ENCODE data around the gene FNDC3B. TPM values are rescaled to one million over a fixed set of nuclear protein-coding genes. Genes with fewer than 3 reads are reported as not detected.

Gene FNDC3B
- total RNA-seq, 1 donor from 2014 or later, result 68.5 TPM

DNA sequence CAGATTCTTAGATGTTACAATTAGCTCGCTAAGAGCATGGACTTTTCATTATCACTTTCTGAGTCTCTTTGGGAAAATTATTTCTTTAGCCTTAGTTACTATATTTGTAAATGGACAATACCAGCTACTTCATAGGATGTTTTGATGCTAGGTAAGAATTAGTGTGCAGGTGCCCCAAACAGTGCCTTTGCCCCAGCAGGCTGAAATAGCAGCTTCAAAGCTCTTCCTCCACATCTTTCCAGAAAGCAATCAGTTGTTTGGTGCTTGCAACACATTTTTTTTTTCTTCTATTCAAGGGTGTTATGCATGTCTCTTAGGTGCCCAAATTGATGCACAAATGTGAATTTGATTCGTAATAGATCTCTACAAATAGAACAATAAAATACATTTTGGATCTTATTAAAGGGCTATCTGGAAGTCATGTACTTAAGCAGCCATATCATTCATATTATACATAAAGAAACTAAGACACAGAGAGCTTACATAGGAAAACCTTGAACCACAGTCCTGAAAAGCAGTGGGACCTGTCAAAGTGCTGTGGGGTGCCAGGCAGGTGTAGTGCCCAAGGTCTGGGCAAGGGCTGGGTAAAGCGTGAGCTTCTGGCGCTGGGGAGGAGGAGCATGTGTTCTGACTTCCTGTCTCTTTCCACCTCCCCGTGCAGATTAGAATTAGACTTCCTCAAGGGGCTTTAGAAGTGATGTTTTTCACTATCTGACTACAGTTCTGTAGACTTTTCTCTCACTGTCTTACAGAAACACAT is 62.9 kb downstream of the FNDC3B start:
- Histone ChIP-seq H3K27me3 (no peaks in the 10 kb centered on the region), H3K4me3 (no peak overlapping the region), H3K9me3 (no peaks in the 10 kb centered on the region), H3K4me1 (peaks cover 71% of the 10 kb centered on the region), H3K36me3 (no peaks in the 10 kb centered on the region), H3K27ac (no peak overlapping the region)
- intact Hi-C loops (cut with DNase I), result no loop called here
- no peak for DNase-seq (ENCODE audit: extremely low spot score in 2 of 2)
- TF ChIP-seq, protein P1, sequence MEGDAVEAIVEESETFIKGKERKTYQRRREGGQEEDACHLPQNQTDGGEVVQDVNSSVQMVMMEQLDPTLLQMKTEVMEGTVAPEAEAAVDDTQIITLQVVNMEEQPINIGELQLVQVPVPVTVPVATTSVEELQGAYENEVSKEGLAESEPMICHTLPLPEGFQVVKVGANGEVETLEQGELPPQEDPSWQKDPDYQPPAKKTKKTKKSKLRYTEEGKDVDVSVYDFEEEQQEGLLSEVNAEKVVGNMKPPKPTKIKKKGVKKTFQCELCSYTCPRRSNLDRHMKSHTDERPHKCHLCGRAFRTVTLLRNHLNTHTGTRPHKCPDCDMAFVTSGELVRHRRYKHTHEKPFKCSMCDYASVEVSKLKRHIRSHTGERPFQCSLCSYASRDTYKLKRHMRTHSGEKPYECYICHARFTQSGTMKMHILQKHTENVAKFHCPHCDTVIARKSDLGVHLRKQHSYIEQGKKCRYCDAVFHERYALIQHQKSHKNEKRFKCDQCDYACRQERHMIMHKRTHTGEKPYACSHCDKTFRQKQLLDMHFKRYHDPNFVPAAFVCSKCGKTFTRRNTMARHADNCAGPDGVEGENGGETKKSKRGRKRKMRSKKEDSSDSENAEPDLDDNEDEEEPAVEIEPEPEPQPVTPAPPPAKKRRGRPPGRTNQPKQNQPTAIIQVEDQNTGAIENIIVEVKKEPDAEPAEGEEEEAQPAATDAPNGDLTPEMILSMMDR (IDR thresholded peaks at IDR 0.05), result no peak
- no peak for TF ChIP-seq POLR2A (IDR thresholded peaks at IDR 0.05)
- TF ChIP-seq POLR2AphosphoS5 (IDR thresholded peaks at IDR 0.05; ENCODE audit: insufficient read depth in 1 of 2, low read depth in 1 of 2), result no peak

DNA sequence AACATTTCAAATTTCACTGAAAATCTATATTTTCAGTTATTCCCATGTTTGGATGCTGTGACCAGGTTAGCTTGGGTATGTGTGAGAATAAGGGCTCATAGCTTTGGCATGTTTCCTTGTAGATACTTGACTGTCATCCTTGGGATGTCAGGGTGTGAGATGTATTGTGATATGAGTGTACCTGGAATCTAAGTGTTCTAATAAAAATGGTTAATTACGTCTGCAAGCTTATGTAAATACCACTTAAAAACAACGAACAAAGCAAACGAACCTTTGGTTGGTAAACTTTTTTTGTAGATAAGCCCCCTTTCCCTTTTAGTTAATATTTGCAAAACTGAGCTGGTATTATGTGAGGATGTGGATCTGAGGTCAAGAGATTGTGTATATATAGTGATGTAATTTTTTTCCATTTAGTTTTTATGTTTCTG is 63.5 kb downstream of the FNDC3B start:
- Histone ChIP-seq H3K27me3 (no peaks in the 10 kb centered on the region), H3K9me3 (no peaks in the 10 kb centered on the region), H3K4me1 (peaks cover 71% of the 10 kb centered on the region), H3K27ac (no peak overlapping the region), H3K4me3 (no peak overlapping the region), H3K36me3 (no peaks in the 10 kb centered on the region)
- TF ChIP-seq POLR2AphosphoS5 (IDR thresholded peaks at IDR 0.05; ENCODE audit: insufficient read depth in 1 of 2, low read depth in 1 of 2), result no peak
- TF ChIP-seq, protein P1 (IDR thresholded peaks at IDR 0.05), result no peak
- TF ChIP-seq POLR2A (IDR thresholded peaks at IDR 0.05), result no peak
- no peak for DNase-seq (ENCODE audit: extremely low spot score in 2 of 2)
- intact Hi-C loops (cut with DNase I), result no loop called here

DNA sequence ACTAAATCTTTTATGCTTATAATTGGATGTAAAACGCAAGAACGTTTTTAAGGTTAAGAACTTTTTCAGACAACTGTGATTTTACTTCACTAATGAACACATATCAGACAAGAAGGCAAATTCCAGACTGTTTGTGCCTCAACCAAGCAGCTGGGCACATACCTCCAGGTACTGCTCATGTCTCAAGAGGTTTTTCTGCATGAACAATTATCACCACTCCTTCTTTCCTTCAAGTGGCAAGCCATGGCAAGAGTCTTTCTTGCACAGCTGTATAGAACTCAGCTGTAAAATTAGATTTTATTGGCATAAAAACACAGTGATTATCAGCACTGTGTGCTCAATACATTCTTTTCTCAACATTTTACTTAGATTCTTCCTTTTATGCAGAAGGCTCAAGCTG is 64.3 kb downstream of the FNDC3B start:
- DNase-seq (ENCODE audit: extremely low spot score in 2 of 2), result no peak
- Histone ChIP-seq H3K4me3 (no peak overlapping the region), H3K36me3 (no peaks in the 10 kb centered on the region), H3K9me3 (no peaks in the 10 kb centered on the region), H3K4me1 (peaks cover 71% of the 10 kb centered on the region), H3K27ac (no peak overlapping the region), H3K27me3 (no peaks in the 10 kb centered on the region)
- intact Hi-C loops (cut with DNase I), result no loop called here
- TF ChIP-seq, protein P1 (IDR thresholded peaks at IDR 0.05), result no peak
- no peak for TF ChIP-seq POLR2A (IDR thresholded peaks at IDR 0.05)

DNA sequence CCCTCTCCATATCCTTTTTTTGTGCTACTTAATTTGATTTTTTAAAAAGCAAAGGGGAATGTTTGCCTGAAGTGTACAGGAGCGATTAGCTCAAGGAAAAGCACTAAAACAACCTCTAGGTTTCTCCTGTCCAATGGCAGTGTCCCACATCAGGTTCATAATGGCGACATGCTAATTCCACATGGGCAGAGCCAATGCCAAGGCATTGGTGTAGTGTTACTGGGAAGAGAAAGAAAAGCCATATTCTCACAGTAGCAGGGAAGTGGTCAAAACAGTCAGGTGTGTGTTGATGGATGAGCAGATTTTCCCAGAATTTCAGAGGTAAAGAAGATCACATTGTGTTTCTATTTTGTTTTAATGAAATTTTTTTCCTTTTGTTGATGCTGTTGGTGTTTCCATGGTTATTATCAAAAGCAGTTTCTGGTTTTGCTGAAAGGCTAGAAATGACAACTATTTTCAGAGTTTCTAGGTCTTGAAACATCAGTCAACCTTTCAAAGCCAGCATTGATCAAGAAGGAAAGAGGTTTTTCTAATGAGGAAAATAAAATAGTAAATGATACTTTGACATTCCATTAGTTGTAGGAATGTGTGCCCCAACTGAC is 65.2 kb downstream of the FNDC3B start:
- H3K27ac ChIP-seq, result no peak overlapping the region
- H3K9me3 ChIP-seq, result no peaks in the 10 kb centered on the region
- no peak for DNase-seq (ENCODE audit: extremely low spot score in 2 of 2)
- H3K4me1 ChIP-seq, result peaks cover 72% of the 10 kb centered on the region
- H3K4me3 ChIP-seq, result no peak overlapping the region
- no peaks in the 10 kb centered on the region for H3K36me3 ChIP-seq
- no peaks in the 10 kb centered on the region for H3K27me3 ChIP-seq
- intact Hi-C loops (cut with DNase I), result no loop called here
- TF ChIP-seq, protein P1 (IDR thresholded peaks at IDR 0.05), result no peak
- TF ChIP-seq POLR2A (IDR thresholded peaks at IDR 0.05), result no peak
- no peak for TF ChIP-seq POLR2AphosphoS5 (IDR thresholded peaks at IDR 0.05; ENCODE audit: insufficient read depth in 1 of 2, low read depth in 1 of 2)

Data from vagina (tissue), 2 donors.